OCI-LY1 (cell line): ENCODE results near the gene CACNA1B.

Experiments used
- H2AFZ ChIP-seq: fragments of 200-600 bp; sonication (generic), shearing (Covaris generic); 2 replicates; pipeline ENCODE4 v1.6.0; 2014; ENCODE audit warnings: antibody characterized with exemption, mild to moderate bottlenecking, low read length
- H3F3A ChIP-seq: fragments of 200-600 bp; sonication (generic), shearing (Covaris generic); 2 replicates; pipeline ENCODE4 v1.6.0; 2014; ENCODE audit warnings: mild to moderate bottlenecking, antibody characterized with exemption, low read length, moderate library complexity; ENCODE audit not compliant: insufficient read depth
- H3K27ac ChIP-seq: fragments of 200-600 bp; sonication (generic); 2 replicates; pipeline ENCODE4 v1.5.1; 2014; ENCODE audit warnings: low read length, mixed run types, mild to moderate bottlenecking, low read depth; ENCODE audit not compliant: poor library complexity, severe bottlenecking
- H3K27me3 ChIP-seq: fragments of 200-600 bp; sonication (generic); 2 replicates; pipeline ENCODE4 v1.6.0; 2014; ENCODE audit warnings: antibody characterized with exemption, mild to moderate bottlenecking, low read length, moderate library complexity; ENCODE audit not compliant: insufficient read depth
- H3K36me3 ChIP-seq: fragments of 200-600 bp; sonication (generic); 2 replicates; pipeline ENCODE4 v1.6.1; 2014; ENCODE audit warnings: mild to moderate bottlenecking, antibody characterized with exemption, low read length, moderate library complexity, mixed read lengths; ENCODE audit not compliant: insufficient read depth
- H3K4me1 ChIP-seq: fragments of 200-600 bp; sonication (generic); 2 replicates; pipeline ENCODE4 v1.5.1; 2014; ENCODE audit warnings: mild to moderate bottlenecking, low read length, moderate library complexity; ENCODE audit not compliant: insufficient read depth, severe bottlenecking
- H3K4me2 ChIP-seq: fragments of 200-600 bp; sonication (generic), shearing (Covaris generic); 2 replicates; pipeline ENCODE4 v1.6.1; 2014; ENCODE audit warnings: low read length
- H3K4me3 ChIP-seq: fragments of 200-600 bp; sonication (generic); 2 replicates; pipeline ENCODE4 v1.5.1; 2014; ENCODE audit warnings: low read length, low read depth, mild to moderate bottlenecking, mixed read lengths; ENCODE audit not compliant: poor library complexity, severe bottlenecking
- H3K79me2 ChIP-seq: fragments of 200-600 bp; shearing (Covaris generic); 2 replicates; pipeline ENCODE4 v1.6.1; 2016; ENCODE audit warnings: mixed run types, low read length, mixed read lengths; ENCODE audit not compliant: insufficient read depth
- H3K9ac ChIP-seq: fragments of 200-600 bp; sonication (generic), shearing (Covaris generic); 2 replicates; pipeline ENCODE4 v1.6.1; 2014; ENCODE audit warnings: mild to moderate bottlenecking, low read length, mixed read lengths
- H3K9me2 ChIP-seq: fragments of 200-600 bp; sonication (generic), shearing (Covaris generic); 2 replicates; pipeline ENCODE4 v1.6.1; 2014; ENCODE audit warnings: low read depth, mild to moderate bottlenecking, low read length, mixed read lengths
- H3K9me3 ChIP-seq: fragments of 200-600 bp; shearing (Covaris generic); 2 replicates; pipeline ENCODE4 v1.6.1; 2014; ENCODE audit warnings: low read length, mixed read lengths
- H4K20me1 ChIP-seq: fragments of 200-600 bp; sonication (generic), shearing (Covaris generic); 2 replicates; pipeline ENCODE4 v1.6.0; 2016; ENCODE audit warnings: mild to moderate bottlenecking, low read length; ENCODE audit not compliant: insufficient read depth
- CTCF ChIP-seq: fragments of 200-600 bp; sonication (generic), shearing (Covaris generic); IDR thresholded peaks from 2 replicates; pipeline ENCODE4 v1.5.1; 2017; ENCODE audit warnings: mild to moderate bottlenecking, antibody characterized with exemption, low read length, moderate library complexity, mixed read lengths
- EZH2 ChIP-seq: fragments of 200-600 bp; sonication (generic), shearing (Covaris generic); IDR thresholded peaks from 2 replicates; pipeline ENCODE4 v1.8.0; 2017; ENCODE audit warnings: borderline replicate concordance, mixed run types, mild to moderate bottlenecking, antibody characterized with exemption, low read length, moderate library complexity, mixed read lengths

Gene CACNA1B

GRCh38 chr9:138099803-138100598, 222.4 kb downstream of the CACNA1B start:
- no peaks in the 10 kb centered on the region for H3K4me1 ChIP-seq
- H3K36me3 ChIP-seq: no peaks in the 10 kb centered on the region
- TF ChIP-seq CTCF (no peak), EZH2 (no peak)
- no peaks in the 10 kb centered on the region for H3K9me3 ChIP-seq
- H4K20me1 ChIP-seq: no peaks in the 10 kb centered on the region
- H3K79me2 ChIP-seq: no peaks in the 10 kb centered on the region
- no peak overlapping the region for H3K27ac ChIP-seq
- no peak overlapping the region for H3K4me2 ChIP-seq
- no peak overlapping the region for H3K9ac ChIP-seq
- 0 out of 2 replicates have a peak, but pooled peaks cover 6% of the 10 kb centered on the region for H3K27me3 ChIP-seq
- H3F3A ChIP-seq: no peaks in the 10 kb centered on the region
- no peaks in the 10 kb centered on the region for H3K9me2 ChIP-seq
- no peak overlapping the region for H3K4me3 ChIP-seq
- no peak overlapping the region for H2AFZ ChIP-seq

- Histone ChIP-seq H3K27ac (no peak overlapping the region), H3K79me2 (no peaks in the 10 kb centered on the region), H3K9me3 (no peaks in the 10 kb centered on the region), H3K4me3 (no peak overlapping the region), H3K36me3 (no peaks in the 10 kb centered on the region), H2AFZ (no peak overlapping the region), H3K9ac (no peak overlapping the region), H3K27me3 (0 out of 2 replicates have a peak, but pooled peaks cover 6% of the 10 kb centered on the region), H3F3A (no peaks in the 10 kb centered on the region), H3K9me2 (no peaks in the 10 kb centered on the region), H3K4me1 (no peaks in the 10 kb centered on the region), H4K20me1 (no peaks in the 10 kb centered on the region), H3K4me2 (no peak overlapping the region)
- TF ChIP-seq CTCF (peak; percentile 32; the same call in 1 of the 2 replicates), EZH2 (no peak)
Measured at GRCh38 chr9:138100711-138101350, 223.2 kb downstream of the CACNA1B start.

GRCh38 chr9:138101444-138102234, 224.1 kb downstream of the CACNA1B start:
- no peak for TF ChIP-seq CTCF
- no peak for TF ChIP-seq EZH2
- Histone ChIP-seq H3F3A (no peaks in the 10 kb centered on the region), H3K9me3 (no peaks in the 10 kb centered on the region), H4K20me1 (no peaks in the 10 kb centered on the region), H3K9me2 (no peaks in the 10 kb centered on the region), H3K9ac (no peak overlapping the region), H3K4me3 (no peak overlapping the region), H3K27ac (no peak overlapping the region), H3K4me1 (no peaks in the 10 kb centered on the region), H3K27me3 (0 out of 2 replicates have a peak, but pooled peaks cover 6% of the 10 kb centered on the region), H3K36me3 (no peaks in the 10 kb centered on the region), H3K4me2 (no peak overlapping the region), H2AFZ (no peak overlapping the region), H3K79me2 (no peaks in the 10 kb centered on the region)
